Measurements from ENCODE around the gene FBXO8.

The FBXO8 gene, protein sequence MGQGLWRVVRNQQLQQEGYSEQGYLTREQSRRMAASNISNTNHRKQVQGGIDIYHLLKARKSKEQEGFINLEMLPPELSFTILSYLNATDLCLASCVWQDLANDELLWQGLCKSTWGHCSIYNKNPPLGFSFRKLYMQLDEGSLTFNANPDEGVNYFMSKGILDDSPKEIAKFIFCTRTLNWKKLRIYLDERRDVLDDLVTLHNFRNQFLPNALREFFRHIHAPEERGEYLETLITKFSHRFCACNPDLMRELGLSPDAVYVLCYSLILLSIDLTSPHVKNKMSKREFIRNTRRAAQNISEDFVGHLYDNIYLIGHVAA

DNA sequence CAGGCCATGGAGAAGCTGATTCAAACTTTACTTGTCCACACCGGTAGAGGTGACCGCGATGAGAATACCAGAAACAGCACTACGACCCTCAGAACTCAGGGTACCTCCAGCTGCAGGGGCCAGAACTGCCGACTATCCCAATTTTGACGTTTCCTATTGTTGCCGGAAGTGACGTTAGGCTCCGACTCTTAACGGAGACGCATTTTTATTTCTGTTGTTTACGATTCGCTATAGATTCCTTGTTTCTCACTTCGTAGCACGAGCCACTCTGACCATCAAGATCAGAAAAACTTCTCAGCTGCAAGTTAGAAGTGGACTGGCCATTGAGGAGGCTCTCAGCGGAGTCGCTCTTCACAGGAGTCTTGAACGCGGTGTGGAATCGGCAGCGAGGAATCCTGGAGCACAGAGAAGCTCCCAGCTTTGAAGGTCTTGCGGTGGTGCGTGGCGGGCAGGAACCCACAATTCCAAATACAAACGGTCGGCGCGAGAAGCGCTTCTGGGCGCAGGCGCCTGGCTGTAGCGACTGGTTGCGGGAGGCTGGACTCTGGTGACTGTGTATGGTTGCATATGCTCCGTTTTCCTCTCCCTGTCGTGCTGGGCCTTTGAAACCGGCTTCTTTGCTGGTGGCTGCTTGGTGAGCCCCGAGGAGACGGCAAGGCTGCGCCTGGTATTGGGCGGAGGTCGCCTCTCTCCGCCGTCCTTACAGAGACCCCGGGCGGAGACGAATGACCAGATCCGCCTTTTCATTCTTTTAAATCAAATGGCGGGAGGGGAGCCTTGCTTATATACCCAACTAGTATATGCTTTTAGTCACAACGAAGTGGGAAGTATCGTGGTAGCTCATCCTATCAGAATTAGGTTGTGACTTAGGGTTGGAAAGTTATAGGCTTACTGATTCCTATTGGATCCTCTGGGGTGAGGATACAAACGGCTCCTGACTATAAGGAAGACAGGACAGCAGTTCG lies at the start of gene FBXO8, which contains the start of gene CEP44:
Gene FBXO8, minus strand, starts transcription at position 161 of the 965 bp plus-strand sequence. CDS start 20,575 bp downstream, outside the sequence.
Gene CEP44, plus strand, starts transcription at position 405 of the 965 bp plus-strand sequence. CDS start 15,211 bp downstream, outside the sequence.
- TF ChIP-seq, protein P1, sequence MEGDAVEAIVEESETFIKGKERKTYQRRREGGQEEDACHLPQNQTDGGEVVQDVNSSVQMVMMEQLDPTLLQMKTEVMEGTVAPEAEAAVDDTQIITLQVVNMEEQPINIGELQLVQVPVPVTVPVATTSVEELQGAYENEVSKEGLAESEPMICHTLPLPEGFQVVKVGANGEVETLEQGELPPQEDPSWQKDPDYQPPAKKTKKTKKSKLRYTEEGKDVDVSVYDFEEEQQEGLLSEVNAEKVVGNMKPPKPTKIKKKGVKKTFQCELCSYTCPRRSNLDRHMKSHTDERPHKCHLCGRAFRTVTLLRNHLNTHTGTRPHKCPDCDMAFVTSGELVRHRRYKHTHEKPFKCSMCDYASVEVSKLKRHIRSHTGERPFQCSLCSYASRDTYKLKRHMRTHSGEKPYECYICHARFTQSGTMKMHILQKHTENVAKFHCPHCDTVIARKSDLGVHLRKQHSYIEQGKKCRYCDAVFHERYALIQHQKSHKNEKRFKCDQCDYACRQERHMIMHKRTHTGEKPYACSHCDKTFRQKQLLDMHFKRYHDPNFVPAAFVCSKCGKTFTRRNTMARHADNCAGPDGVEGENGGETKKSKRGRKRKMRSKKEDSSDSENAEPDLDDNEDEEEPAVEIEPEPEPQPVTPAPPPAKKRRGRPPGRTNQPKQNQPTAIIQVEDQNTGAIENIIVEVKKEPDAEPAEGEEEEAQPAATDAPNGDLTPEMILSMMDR (IDR thresholded peaks at IDR 0.05; ENCODE audit: low read length, missing control alignments): no peak
- peak; percentile 88 for DNase-seq (ENCODE audit: low read depth)
- peak within 1 kb of the TSS; percentile 90 for H3K4me3 ChIP-seq (replicated peaks; ENCODE audit: low read depth, low read length)

DNA sequence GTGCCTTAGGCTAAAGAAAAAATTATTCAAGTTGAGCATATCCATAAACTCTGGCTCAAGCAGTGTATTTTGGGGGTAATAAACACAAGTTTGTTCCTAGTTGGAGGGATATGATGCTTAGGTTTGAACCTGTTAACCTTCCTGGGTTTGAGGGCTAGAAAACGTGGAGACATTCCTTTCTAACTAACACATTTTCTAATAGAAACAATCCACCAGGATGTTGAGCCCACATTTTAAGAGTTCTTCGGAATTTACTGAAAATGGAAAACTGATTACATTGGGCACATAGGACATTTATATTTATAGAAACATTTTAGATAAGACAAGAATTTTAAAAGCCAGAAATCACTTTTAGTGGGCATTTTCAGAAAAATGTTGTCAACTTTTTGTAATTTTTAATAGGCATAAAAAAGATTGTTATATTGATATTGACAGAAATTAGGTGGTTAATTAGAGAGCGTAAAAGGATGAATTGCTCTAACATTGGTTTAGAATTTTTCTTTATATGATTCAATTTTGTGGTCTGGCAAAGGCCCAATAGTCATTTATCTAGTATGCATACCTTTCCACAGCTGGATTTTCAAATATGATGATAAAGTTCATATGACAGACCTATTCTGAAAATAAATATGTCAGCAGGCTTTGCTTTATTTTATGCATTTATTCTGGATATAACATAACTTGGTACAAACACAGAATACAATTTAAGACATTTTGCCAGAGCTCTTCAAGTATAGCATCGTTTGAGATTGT lies 49.5 kb upstream of the FBXO8 start:
- DNase-seq (ENCODE audit: low read depth): peak; percentile 54
- TF ChIP-seq, protein P1 (IDR thresholded peaks at IDR 0.05; ENCODE audit: low read length, missing control alignments): no peak

DNA sequence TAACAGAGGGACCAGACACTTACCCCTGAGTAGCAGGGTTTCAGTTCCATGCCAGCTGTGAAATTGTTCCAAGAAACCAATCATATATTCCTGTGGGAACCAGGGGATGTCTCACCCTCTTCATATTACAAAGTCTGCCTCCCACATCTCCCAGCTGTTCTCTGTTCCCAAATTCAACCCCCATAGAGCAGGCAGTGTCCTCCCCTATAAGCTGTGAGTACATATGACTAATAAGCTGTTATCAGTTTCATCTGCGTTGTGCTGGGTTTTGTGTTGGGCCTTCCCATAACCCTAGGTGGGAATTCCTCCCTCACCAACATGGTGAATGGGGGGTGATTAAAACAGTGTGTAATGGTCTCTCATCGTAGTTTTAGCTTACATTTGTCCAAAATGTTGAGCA lies 41.3 kb upstream of the FBXO8 start:
- DNase-seq (ENCODE audit: low read depth): peak; percentile 56
- H3K4me3 ChIP-seq (replicated peaks; ENCODE audit: low read depth, low read length): no peak overlapping the region
- TF ChIP-seq, protein P1 (IDR thresholded peaks at IDR 0.05; ENCODE audit: low read length, missing control alignments): no peak

More for the DNA sequence above, 49.5 kb upstream of the FBXO8 start:
- H3K4me3 ChIP-seq (replicated peaks; ENCODE audit: low read depth, low read length): no peak overlapping the region

DNA sequence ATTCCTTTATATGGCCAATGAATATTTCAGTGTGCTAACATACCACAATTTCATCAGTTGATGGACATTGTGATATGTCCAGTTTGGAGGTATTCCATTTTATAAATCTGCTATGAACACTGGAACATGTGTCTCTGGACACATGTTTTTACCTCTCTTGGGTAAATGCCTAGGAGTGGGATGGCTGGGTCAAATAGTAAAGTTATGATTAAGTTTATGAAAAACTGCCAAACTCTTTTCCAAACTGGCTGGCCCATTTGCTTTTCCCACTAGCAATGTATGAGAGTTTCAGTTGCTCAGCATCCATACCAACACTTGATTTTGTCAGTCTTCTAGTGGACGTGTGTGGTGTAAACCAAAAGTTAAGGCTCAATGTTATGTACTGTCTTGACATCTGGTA lies 40.8 kb upstream of the FBXO8 start:
- H3K4me3 ChIP-seq (replicated peaks; ENCODE audit: low read depth, low read length): no peak overlapping the region
- TF ChIP-seq, protein P1 (IDR thresholded peaks at IDR 0.05; ENCODE audit: low read length, missing control alignments): no peak
- DNase-seq (ENCODE audit: low read depth): peak; percentile 11

DNA sequence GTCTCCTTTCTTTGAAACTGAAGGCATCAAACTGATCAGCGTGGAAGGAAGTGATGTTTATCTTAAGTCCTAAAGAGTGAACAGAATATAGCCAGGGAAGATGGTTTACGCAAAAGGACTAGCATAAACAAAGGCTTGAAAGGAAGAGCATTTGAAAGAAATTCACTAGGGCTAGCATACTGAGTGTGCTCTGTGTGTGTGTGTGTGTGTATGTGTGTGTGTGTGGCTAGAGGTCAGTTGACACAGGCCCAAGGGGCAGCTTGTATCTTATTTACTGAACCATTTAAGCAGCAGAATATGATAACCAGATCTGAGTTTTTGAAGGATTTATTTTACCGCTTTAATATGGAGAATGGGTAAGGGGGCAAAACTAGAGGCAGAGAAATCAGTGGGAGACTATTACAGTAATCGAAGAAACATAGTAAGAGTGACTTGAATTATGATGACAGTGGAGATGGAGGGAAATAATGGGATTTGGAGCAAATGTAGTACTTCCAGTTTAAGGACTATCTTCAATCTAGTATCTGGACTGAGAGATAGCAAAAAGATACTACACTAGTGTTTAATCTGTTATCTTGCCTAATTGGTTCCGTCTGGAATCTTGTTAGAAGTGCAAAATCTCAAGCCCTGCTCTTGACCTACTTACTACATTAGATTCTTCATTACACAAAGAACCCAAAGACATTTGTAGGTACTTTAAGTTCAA lies 37.2 kb upstream of the FBXO8 start:
- DNase-seq (ENCODE audit: low read depth): no peak
- TF ChIP-seq, protein P1 (IDR thresholded peaks at IDR 0.05; ENCODE audit: low read length, missing control alignments): no peak

More for the DNA sequence above, 37.2 kb upstream of the FBXO8 start:
- no peak overlapping the region for H3K4me3 ChIP-seq (replicated peaks; ENCODE audit: low read depth, low read length)
